ENCODE measurements around the gene PICALM. TPM values are rescaled to one million over a fixed set of nuclear protein-coding genes. Genes with fewer than 3 reads are reported as not detected.
A peak's percentile ranks its signal among the peaks of the same experiment; 100 is the strongest.

Gene PICALM
- total and polyA plus RNA-seq, 2 donors (not counting 1 experiment from before 2014, with no cell fraction given), result 48.4 to 165 TPM

DNA sequence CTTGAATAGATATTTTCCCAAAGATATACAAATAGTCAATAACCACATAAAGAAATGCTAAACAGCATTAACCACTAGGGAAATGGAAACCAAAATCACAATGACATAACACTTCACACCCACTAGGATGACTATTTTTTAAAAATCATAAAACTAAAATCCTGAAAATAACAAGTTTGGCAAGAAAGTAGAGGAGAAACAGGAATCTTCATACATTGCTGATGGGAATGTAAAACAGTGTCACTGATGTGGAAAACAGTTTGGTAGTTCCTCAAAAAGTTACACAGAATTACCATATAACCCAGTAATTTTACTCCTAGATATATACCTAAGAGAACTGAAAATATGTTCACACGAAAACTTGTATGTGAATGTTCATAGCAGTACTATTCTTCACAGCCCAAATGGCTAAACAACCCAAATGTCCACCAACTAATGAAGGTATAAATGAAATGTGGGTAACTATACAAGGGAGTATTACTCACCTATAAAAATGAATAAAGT lies 12.5 kb downstream of the PICALM start:
- Histone ChIP-seq H3K4me2 (replicated peaks; ENCODE audit: low read depth, low read length, poor library complexity, severe bottlenecking) (no peak overlapping the region), H2AFZ (ENCODE audit: insufficient read depth, low read depth, low read length, poor library complexity, severe bottlenecking) (no peak overlapping the region), H3K4me3 (ENCODE audit: control extremely low read depth in 1 of 5, extremely low read depth in 1 of 5, insufficient read depth in 1 of 5, low read depth in 2 of 5, low read length in 4 of 5) (no peak overlapping the region), H3K4me1 (ENCODE audit: control insufficient read depth in 2 of 2, insufficient read depth in 2 of 2, low read length in 2 of 2) (peaks cover 38 to 63% of the 10 kb centered on the region in 2 donors), H3K27me3 (replicated peaks in 1 of 4; ENCODE audit: control extremely low read depth in 1 of 4, control insufficient read depth in 3 of 4, insufficient read depth in 4 of 4, low read length in 3 of 4) (no peaks in the 10 kb centered on the region), H3K27ac (ENCODE audit: low read length in 2 of 2) (peak overlapping the region in 1 of 2 donors; percentile 37), H3K9me3 (ENCODE audit: control extremely low read depth in 1 of 3, control insufficient read depth in 2 of 3, insufficient read depth in 1 of 3, low read length in 2 of 3) (no peaks in the 10 kb centered on the region), H4K20me1 (ENCODE audit: control insufficient read depth, insufficient read depth, low read length, poor library complexity, severe bottlenecking) (peaks cover 86% of the 10 kb centered on the region), H3K36me3 (replicated peaks in 1 of 2; ENCODE audit: control extremely low read depth in 1 of 2, control insufficient read depth in 1 of 2, extremely low read depth in 1 of 2, insufficient read depth in 2 of 2, low read length in 1 of 2) (no peaks in the 10 kb centered on the region), H3K79me2 (ENCODE audit: control insufficient read depth, insufficient read depth, low read length) (peaks cover 100% of the 10 kb centered on the region), H3K9ac (ENCODE audit: low read length) (no peak overlapping the region)
- ChIA-PET CTCF (interaction anchor here (0.6 kb wide), 1 partner anchor 8 kb away, joined by 3 read pairs; no protein-coding TSS in a partner anchor), POLR2A (no interaction called here)
- TF ChIP-seq, protein P1, sequence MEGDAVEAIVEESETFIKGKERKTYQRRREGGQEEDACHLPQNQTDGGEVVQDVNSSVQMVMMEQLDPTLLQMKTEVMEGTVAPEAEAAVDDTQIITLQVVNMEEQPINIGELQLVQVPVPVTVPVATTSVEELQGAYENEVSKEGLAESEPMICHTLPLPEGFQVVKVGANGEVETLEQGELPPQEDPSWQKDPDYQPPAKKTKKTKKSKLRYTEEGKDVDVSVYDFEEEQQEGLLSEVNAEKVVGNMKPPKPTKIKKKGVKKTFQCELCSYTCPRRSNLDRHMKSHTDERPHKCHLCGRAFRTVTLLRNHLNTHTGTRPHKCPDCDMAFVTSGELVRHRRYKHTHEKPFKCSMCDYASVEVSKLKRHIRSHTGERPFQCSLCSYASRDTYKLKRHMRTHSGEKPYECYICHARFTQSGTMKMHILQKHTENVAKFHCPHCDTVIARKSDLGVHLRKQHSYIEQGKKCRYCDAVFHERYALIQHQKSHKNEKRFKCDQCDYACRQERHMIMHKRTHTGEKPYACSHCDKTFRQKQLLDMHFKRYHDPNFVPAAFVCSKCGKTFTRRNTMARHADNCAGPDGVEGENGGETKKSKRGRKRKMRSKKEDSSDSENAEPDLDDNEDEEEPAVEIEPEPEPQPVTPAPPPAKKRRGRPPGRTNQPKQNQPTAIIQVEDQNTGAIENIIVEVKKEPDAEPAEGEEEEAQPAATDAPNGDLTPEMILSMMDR (IDR thresholded peaks at IDR 0.05), result no peak
- TF ChIP-seq EZH2 (IDR thresholded peaks at IDR 0.05; ENCODE audit: borderline replicate concordance, insufficient read depth, low read depth, low read length, poor library complexity, severe bottlenecking), result no peak
- Mint-ChIP-seq H3K9me3 (ENCODE audit: insufficient read depth) (peaks cover 4% of the 10 kb centered on the region), H3K27ac (no peak overlapping the region), H3K27me3 (no peaks in the 10 kb centered on the region), H3K4me1 (peaks cover 81% of the 10 kb centered on the region), H3K4me3 (no peak overlapping the region)
- ATAC-seq (ENCODE audit: low read depth) (no peak), DNase-seq (no peak)
- intact Hi-C loops (cut with micrococcal nuclease), result no loop called here
- WGBS (ENCODE audit: insufficient coverage), result no CpG with 5 or more reads among the region's 1 CpG

GRCh38 chr11:86052693-86053641 lies 15.9 kb downstream of the PICALM start:
- Histone ChIP-seq H3K4me2 (replicated peaks; ENCODE audit: low read depth, low read length, poor library complexity, severe bottlenecking) (peak overlapping the region; percentile 20), H3K9ac (ENCODE audit: low read length) (no peak overlapping the region), H4K20me1 (ENCODE audit: control insufficient read depth, insufficient read depth, low read length, poor library complexity, severe bottlenecking) (peaks cover 86% of the 10 kb centered on the region), H3K4me1 (ENCODE audit: control insufficient read depth in 2 of 2, insufficient read depth in 2 of 2, low read length in 2 of 2) (peaks cover 41 to 42% of the 10 kb centered on the region in 2 donors), H3K27me3 (replicated peaks in 1 of 4; ENCODE audit: control extremely low read depth in 1 of 4, control insufficient read depth in 3 of 4, insufficient read depth in 4 of 4, low read length in 3 of 4) (no peaks in the 10 kb centered on the region), H3K36me3 (replicated peaks in 1 of 2; ENCODE audit: control extremely low read depth in 1 of 2, control insufficient read depth in 1 of 2, extremely low read depth in 1 of 2, insufficient read depth in 2 of 2, low read length in 1 of 2) (no peaks in the 10 kb centered on the region), H3K9me3 (ENCODE audit: control extremely low read depth in 1 of 3, control insufficient read depth in 2 of 3, insufficient read depth in 1 of 3, low read length in 2 of 3) (no peaks in the 10 kb centered on the region), H3K4me3 (ENCODE audit: control extremely low read depth in 1 of 5, extremely low read depth in 1 of 5, insufficient read depth in 1 of 5, low read depth in 2 of 5, low read length in 4 of 5) (no peak overlapping the region), H3K27ac (ENCODE audit: low read length in 2 of 2) (peak overlapping the region in 1 of 2 donors; percentile 10), H3K79me2 (ENCODE audit: control insufficient read depth, insufficient read depth, low read length) (peaks cover 100% of the 10 kb centered on the region), H2AFZ (ENCODE audit: insufficient read depth, low read depth, low read length, poor library complexity, severe bottlenecking) (no peak overlapping the region)
- no peak for ATAC-seq (ENCODE audit: low read depth)
- peak overlapping the region; percentile 3 for H3K4me3 Mint-ChIP-seq
- DNase-seq, result no peak
- H3K9me3 Mint-ChIP-seq (ENCODE audit: insufficient read depth), result peaks cover 4% of the 10 kb centered on the region
- POLR2A ChIA-PET, result no interaction called here
- TF ChIP-seq, protein P1 (IDR thresholded peaks at IDR 0.05), result no peak
- TF ChIP-seq EZH2 (IDR thresholded peaks at IDR 0.05; ENCODE audit: borderline replicate concordance, insufficient read depth, low read depth, low read length, poor library complexity, severe bottlenecking), result no peak
- H3K4me1 Mint-ChIP-seq, result peaks cover 72% of the 10 kb centered on the region
- CTCF ChIA-PET, result interaction anchor here (0.7 to 2.2 kb wide), 4 partner anchors 11 to 141 kb away, joined by 3 to 11 read pairs (median 6); no protein-coding TSS in a partner anchor
- intact Hi-C loops (cut with micrococcal nuclease), result no loop called here
- H3K27me3 Mint-ChIP-seq, result no peaks in the 10 kb centered on the region
- no peak overlapping the region for H3K27ac Mint-ChIP-seq
- 95% methylated on average over 8 of the region's 10 CpGs for WGBS (ENCODE audit: insufficient coverage)

Measured in B cell (primary cell).